ENCODE results near the gene SRSF8.
A peak's percentile ranks its signal among the peaks of the same experiment; 100 is the strongest.

SRSF8 gene

DNA sequence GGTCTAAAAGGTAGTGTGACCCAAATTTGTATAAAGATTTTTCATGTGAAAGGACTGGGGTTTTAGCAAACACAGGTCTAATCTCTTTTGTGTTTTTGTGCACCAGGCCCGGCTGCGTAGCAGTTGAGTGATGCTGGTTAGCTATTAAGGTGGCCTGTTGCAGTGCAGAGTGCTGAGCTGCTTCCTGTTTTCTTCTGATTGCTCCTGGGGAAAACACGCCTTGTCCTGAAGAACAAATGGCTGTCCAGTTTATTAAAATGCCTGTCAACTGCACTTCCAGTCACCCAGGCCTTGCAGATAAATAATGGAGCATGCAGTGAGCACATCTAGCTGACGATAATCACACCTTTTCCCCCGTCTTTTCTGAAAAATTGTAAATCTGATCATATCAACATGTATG, 1.8 kb downstream of the SRSF8 start:
- no peak overlapping the region for H3K9ac ChIP-seq (ENCODE audit: low read length)
- no peak overlapping the region for H3K27ac ChIP-seq (ENCODE audit: low read depth, low read length)
- H3K36me3 ChIP-seq (ENCODE audit: control insufficient read depth, insufficient read depth, low read length): no peaks in the 10 kb centered on the region
- H3K4me3 ChIP-seq (ENCODE audit: low read depth, low read length): peak overlapping the region; percentile 87
- H3K27me3 ChIP-seq (ENCODE audit: control insufficient read depth, insufficient read depth, low read length): no peaks in the 10 kb centered on the region
- H3K4me1 ChIP-seq (ENCODE audit: control insufficient read depth, insufficient read depth, low read length): 0 out of 2 replicates have a peak, but pooled peaks cover 5% of the 10 kb centered on the region
- H3K9me3 ChIP-seq (ENCODE audit: control insufficient read depth, insufficient read depth, low read depth, low read length): no peaks in the 10 kb centered on the region

DNA sequence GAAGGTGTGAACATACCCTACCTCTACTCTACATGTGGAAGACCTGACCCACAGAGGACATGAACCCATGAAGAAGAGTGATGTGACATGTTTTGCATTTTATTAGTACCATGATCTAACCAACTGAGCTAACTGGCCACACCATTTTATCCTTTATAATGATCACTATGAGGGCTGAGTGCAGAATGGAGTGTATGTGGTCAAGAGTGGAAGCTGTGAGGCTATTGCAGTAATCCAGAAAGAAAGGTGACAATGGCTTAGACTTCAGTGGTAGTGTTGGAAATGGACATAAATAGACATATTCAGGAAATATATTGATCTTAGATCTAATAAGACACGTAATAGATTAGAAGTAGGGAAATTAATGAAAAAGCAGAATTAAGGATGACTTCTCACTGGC, 3.8 kb downstream of the SRSF8 start:
- 0 out of 2 replicates have a peak, but pooled peaks cover 5% of the 10 kb centered on the region for H3K4me1 ChIP-seq (ENCODE audit: control insufficient read depth, insufficient read depth, low read length)
- H3K36me3 ChIP-seq (ENCODE audit: control insufficient read depth, insufficient read depth, low read length): no peaks in the 10 kb centered on the region
- H3K9me3 ChIP-seq (ENCODE audit: control insufficient read depth, insufficient read depth, low read depth, low read length): no peaks in the 10 kb centered on the region
- H3K9ac ChIP-seq (ENCODE audit: low read length): no peak overlapping the region
- H3K4me3 ChIP-seq (ENCODE audit: low read depth, low read length): no peak overlapping the region
- H3K27me3 ChIP-seq (ENCODE audit: control insufficient read depth, insufficient read depth, low read length): no peaks in the 10 kb centered on the region
- no peak overlapping the region for H3K27ac ChIP-seq (ENCODE audit: low read depth, low read length)

DNA sequence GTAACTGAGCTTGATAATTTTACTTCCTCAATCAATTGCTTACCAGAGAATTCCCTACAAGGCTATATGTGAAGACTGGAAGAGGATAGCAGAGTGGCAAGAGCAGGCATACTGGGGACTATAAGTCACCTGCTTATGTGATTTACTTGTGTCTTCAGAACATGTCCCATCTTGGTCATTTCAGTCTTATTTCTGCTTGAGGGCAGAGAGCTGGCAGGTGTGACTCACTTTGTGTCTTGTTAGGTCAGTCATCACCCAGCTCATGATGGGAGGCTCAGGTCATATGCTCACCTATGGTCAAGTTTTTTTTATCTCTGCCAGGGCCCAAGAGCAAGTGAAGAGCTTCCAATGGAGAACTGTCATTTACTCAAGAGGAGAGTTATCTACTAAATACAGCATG, 6.2 kb downstream of the SRSF8 start:
- no peaks in the 10 kb centered on the region for H3K27me3 ChIP-seq (ENCODE audit: control insufficient read depth, insufficient read depth, low read length)
- H3K9ac ChIP-seq (ENCODE audit: low read length): no peak overlapping the region
- no peak overlapping the region for H3K27ac ChIP-seq (ENCODE audit: low read depth, low read length)
- no peaks in the 10 kb centered on the region for H3K9me3 ChIP-seq (ENCODE audit: control insufficient read depth, insufficient read depth, low read depth, low read length)
- H3K4me1 ChIP-seq (ENCODE audit: control insufficient read depth, insufficient read depth, low read length): no peaks in the 10 kb centered on the region
- H3K36me3 ChIP-seq (ENCODE audit: control insufficient read depth, insufficient read depth, low read length): no peaks in the 10 kb centered on the region
- no peak overlapping the region for H3K4me3 ChIP-seq (ENCODE audit: low read depth, low read length)

DNA sequence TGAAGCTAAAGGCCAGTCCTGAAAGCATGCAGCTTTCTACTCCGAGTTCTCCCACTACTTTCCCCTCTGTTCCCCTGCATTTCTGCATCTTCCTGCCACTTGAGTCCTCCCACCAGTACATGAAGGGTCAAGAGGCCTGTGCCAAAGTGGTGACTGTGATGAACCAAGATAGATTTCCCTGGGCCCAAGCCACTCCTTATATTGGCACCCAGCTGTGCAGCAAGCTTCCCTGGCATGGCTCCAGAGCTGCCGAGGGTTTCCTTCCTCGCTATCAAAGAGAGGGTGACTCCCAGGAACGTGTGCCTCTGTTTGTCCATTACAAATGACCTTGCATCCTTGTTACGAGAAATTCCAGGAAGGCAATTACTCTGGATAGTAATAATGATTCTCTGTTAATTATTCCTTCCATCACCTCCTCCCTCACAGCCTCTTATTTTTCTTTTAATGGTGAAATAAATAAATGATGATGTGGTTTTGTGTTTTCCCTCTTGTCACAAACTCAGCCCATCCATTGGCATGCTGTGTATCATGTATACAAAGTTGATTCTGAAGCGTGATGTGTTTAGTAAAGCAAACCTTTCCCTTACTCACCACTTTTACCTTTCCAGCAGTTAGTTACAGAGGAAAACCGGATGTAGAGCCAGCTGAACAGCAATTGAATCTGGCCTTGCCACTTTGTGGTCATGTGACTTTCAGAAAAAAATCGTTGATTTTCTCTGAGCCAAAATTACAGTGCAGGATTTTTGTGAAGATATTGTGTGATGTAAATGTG, 8.3 kb downstream of the SRSF8 start:
- Histone ChIP-seq H3K4me3 (ENCODE audit: low read depth, low read length) (no peak overlapping the region), H3K36me3 (ENCODE audit: control insufficient read depth, insufficient read depth, low read length) (no peaks in the 10 kb centered on the region), H3K27ac (ENCODE audit: low read depth, low read length) (no peak overlapping the region)

DNA sequence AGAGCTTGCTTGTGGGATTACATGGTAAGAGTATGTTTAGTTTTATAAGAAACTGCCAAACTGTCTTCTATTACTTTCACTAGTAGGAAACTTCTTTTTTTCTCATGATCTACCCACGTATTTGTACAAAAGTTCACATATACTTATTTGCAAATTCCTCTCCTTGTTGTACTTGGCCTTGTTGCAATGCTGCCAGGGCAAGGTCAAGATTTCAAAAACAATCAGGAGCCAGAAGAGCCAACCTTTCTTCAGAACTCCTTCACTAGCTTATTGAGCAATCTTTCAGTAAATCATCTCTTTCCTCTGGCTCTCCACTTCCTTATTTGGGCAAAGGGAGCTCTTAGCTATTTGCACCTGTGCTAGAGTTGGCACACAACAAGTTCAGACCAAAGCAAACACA, 9.7 kb downstream of the SRSF8 start:
- Histone ChIP-seq H3K4me3 (ENCODE audit: low read depth, low read length) (no peak overlapping the region), H3K27me3 (ENCODE audit: control insufficient read depth, insufficient read depth, low read length) (no peaks in the 10 kb centered on the region), H3K27ac (ENCODE audit: low read depth, low read length) (no peak overlapping the region)

More for the DNA sequence above, 8.3 kb downstream of the SRSF8 start:
- Histone ChIP-seq H3K9ac (ENCODE audit: low read length) (no peak overlapping the region), H3K27me3 (ENCODE audit: control insufficient read depth, insufficient read depth, low read length) (no peaks in the 10 kb centered on the region), H3K4me1 (ENCODE audit: control insufficient read depth, insufficient read depth, low read length) (no peaks in the 10 kb centered on the region), H3K9me3 (ENCODE audit: control insufficient read depth, insufficient read depth, low read depth, low read length) (no peaks in the 10 kb centered on the region)

DNA sequence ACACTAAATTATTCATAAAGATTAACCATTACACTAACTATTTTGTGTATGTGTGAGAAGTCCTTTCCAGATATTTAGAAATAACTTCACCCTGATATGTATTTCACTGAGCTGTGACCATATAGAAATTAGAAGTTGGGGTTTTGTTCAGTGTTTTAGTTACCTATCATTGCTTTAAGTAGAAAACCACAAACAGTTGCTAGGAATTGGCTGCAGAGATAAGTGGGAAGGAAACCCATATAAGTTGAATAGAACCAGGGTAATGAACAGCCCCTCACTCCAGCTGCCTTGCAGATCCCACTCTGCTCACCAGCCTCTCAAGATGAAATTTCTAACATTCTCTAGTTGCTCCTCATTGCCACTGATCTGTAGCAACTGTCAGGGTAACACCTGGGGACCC, 10.3 kb downstream of the SRSF8 start:
- H3K9ac ChIP-seq (ENCODE audit: low read length): no peak overlapping the region
- H3K9me3 ChIP-seq (ENCODE audit: control insufficient read depth, insufficient read depth, low read depth, low read length): no peaks in the 10 kb centered on the region
- H3K4me3 ChIP-seq (ENCODE audit: low read depth, low read length): no peak overlapping the region
- no peaks in the 10 kb centered on the region for H3K36me3 ChIP-seq (ENCODE audit: control insufficient read depth, insufficient read depth, low read length)
- H3K27ac ChIP-seq (ENCODE audit: low read depth, low read length): no peak overlapping the region
- no peaks in the 10 kb centered on the region for H3K27me3 ChIP-seq (ENCODE audit: control insufficient read depth, insufficient read depth, low read length)
- peaks cover 8% of the 10 kb centered on the region; the same call in 1 of the 2 replicates for H3K4me1 ChIP-seq (ENCODE audit: control insufficient read depth, insufficient read depth, low read length)

More for the DNA sequence above, 9.7 kb downstream of the SRSF8 start:
- no peaks in the 10 kb centered on the region for H3K9me3 ChIP-seq (ENCODE audit: control insufficient read depth, insufficient read depth, low read depth, low read length)
- no peaks in the 10 kb centered on the region for H3K36me3 ChIP-seq (ENCODE audit: control insufficient read depth, insufficient read depth, low read length)
- peaks cover 5% of the 10 kb centered on the region; the same call in 1 of the 2 replicates for H3K4me1 ChIP-seq (ENCODE audit: control insufficient read depth, insufficient read depth, low read length)
- no peak overlapping the region for H3K9ac ChIP-seq (ENCODE audit: low read length)

DNA sequence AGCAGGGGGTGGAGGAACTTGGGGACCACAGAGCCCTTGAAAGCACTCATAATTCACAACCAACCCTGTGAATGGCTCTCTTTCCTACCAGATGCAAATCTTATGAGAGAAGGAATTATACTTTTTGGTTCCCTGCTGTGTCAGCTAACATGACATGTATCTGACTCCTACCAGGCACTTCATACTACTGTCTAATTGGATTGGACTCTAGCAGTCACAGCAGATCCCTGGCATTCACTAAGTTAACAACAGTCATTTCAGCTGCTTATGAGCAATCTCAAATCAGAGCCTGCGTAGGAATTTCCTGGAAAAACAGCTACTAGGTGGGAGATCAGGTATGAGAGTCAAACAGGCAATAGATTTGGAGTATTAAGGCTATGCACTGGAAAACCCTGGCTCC, 11.8 kb downstream of the SRSF8 start:
- Histone ChIP-seq H3K4me3 (ENCODE audit: low read depth, low read length) (no peak overlapping the region), H3K27me3 (ENCODE audit: control insufficient read depth, insufficient read depth, low read length) (no peaks in the 10 kb centered on the region), H3K9ac (ENCODE audit: low read length) (no peak overlapping the region), H3K4me1 (ENCODE audit: control insufficient read depth, insufficient read depth, low read length) (peaks cover 8% of the 10 kb centered on the region; the same call in 1 of the 2 replicates), H3K36me3 (ENCODE audit: control insufficient read depth, insufficient read depth, low read length) (no peaks in the 10 kb centered on the region), H3K27ac (ENCODE audit: low read depth, low read length) (no peak overlapping the region), H3K9me3 (ENCODE audit: control insufficient read depth, insufficient read depth, low read depth, low read length) (no peaks in the 10 kb centered on the region)

DNA sequence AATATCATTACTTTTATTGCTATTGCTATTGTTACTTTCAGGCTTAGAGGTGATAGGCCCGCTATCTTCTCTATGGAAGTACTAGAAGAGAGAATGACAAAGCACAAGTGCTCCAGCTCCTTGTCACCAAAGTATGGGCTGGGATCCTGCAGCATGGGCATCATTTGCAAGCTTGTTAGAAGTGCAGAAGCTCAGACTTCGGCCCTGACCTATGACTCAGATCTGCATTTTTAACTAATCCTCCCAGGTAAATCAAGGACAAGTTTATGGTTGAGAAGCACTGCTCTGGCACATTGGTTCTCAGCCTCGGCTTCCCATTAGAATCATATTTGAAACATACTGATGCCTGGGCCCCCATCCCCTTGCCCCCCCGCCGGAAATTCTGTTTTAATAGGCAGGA, 14.3 kb downstream of the SRSF8 start:
- no peak overlapping the region for H3K27ac ChIP-seq (ENCODE audit: low read depth, low read length)
- H3K4me1 ChIP-seq (ENCODE audit: control insufficient read depth, insufficient read depth, low read length): peaks cover 14% of the 10 kb centered on the region
- H3K27me3 ChIP-seq (ENCODE audit: control insufficient read depth, insufficient read depth, low read length): 0 out of 2 replicates have a peak, but pooled peaks cover 3% of the 10 kb centered on the region
- H3K36me3 ChIP-seq (ENCODE audit: control insufficient read depth, insufficient read depth, low read length): no peaks in the 10 kb centered on the region
- no peak overlapping the region for H3K9ac ChIP-seq (ENCODE audit: low read length)
- no peak overlapping the region for H3K4me3 ChIP-seq (ENCODE audit: low read depth, low read length)
- H3K9me3 ChIP-seq (ENCODE audit: control insufficient read depth, insufficient read depth, low read depth, low read length): no peaks in the 10 kb centered on the region

DNA sequence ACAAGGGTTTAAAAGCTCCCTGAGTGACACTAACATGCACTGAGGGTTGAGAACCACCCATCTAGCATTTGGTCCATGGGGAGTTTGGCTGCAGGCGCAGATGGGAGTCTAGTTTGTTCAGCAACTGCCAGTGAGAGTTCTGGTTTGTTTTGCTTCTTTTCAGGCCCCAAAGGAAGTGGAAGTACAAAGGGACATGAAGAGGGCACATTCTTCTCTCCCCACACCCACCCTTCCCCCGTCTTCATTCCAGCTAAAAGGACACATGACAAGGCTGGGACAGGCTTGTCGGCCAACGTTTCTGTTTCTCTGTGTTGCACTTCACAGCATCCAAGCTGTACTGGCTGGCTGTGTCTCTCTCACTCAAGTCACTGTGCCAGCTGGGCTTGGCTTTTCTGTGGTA, 14.7 kb downstream of the SRSF8 start:
- Histone ChIP-seq H3K36me3 (ENCODE audit: control insufficient read depth, insufficient read depth, low read length) (no peaks in the 10 kb centered on the region), H3K4me1 (ENCODE audit: control insufficient read depth, insufficient read depth, low read length) (peaks cover 14% of the 10 kb centered on the region), H3K9ac (ENCODE audit: low read length) (no peak overlapping the region), H3K27me3 (ENCODE audit: control insufficient read depth, insufficient read depth, low read length) (peaks cover 3% of the 10 kb centered on the region; the same call in 1 of the 2 replicates), H3K4me3 (ENCODE audit: low read depth, low read length) (no peak overlapping the region), H3K9me3 (ENCODE audit: control insufficient read depth, insufficient read depth, low read depth, low read length) (no peaks in the 10 kb centered on the region), H3K27ac (ENCODE audit: low read depth, low read length) (no peak overlapping the region)

DNA sequence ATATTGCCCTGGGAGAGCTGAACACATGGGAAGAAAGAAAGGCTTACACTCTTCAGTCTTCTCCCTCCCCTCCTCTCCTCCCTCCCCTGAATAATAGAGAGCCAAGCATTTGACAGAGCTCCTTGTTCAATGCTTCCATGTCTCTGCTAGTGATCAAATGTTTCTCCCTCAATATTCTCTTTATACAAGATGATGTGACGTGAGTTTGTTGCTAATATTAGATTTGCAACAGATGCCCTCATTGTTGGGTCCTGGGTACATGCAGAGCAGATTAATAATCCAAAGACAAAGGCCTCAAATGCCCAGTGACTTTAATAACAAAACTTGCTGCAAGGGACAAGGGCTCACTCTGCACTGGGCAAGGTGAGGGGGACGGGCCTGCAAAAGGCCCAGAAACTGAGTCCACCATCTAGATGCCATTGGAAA, 15.9 kb downstream of the SRSF8 start:
- H3K27ac ChIP-seq (ENCODE audit: low read depth, low read length): no peak overlapping the region
- no peaks in the 10 kb centered on the region for H3K36me3 ChIP-seq (ENCODE audit: control insufficient read depth, insufficient read depth, low read length)
- no peak overlapping the region for H3K9ac ChIP-seq (ENCODE audit: low read length)
- H3K9me3 ChIP-seq (ENCODE audit: control insufficient read depth, insufficient read depth, low read depth, low read length): no peaks in the 10 kb centered on the region
- H3K4me1 ChIP-seq (ENCODE audit: control insufficient read depth, insufficient read depth, low read length): peaks cover 14% of the 10 kb centered on the region
- no peak overlapping the region for H3K4me3 ChIP-seq (ENCODE audit: low read depth, low read length)
- peaks cover 3% of the 10 kb centered on the region; the same call in 1 of the 2 replicates for H3K27me3 ChIP-seq (ENCODE audit: control insufficient read depth, insufficient read depth, low read length)

DNA sequence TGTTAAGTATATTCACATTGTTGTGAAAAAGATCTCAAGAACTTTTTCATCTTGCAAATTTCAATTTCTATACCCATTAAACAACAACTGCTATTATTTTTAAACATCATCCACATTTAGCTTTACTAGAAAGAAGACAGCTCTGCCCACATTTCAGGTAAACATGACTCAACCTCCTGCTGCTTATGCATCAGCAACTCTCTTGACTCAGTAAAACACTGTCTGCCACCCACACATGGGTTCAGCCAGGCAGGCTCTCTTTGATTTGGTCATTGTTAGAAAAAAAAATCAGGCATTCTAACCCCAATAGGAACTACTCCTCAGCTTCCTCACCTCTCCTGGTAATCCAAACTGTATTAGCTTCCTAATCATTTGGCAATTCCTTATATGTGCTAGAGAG, 17.8 kb downstream of the SRSF8 start:
- Histone ChIP-seq H3K27me3 (ENCODE audit: control insufficient read depth, insufficient read depth, low read length) (peaks cover 20% of the 10 kb centered on the region), H3K36me3 (ENCODE audit: control insufficient read depth, insufficient read depth, low read length) (no peaks in the 10 kb centered on the region), H3K27ac (ENCODE audit: low read depth, low read length) (no peak overlapping the region), H3K9me3 (ENCODE audit: control insufficient read depth, insufficient read depth, low read depth, low read length) (no peaks in the 10 kb centered on the region), H3K4me3 (ENCODE audit: low read depth, low read length) (no peak overlapping the region), H3K9ac (ENCODE audit: low read length) (no peak overlapping the region), H3K4me1 (ENCODE audit: control insufficient read depth, insufficient read depth, low read length) (peaks cover 21% of the 10 kb centered on the region)
